ENCODE measurements around the gene TUBAL3.
"Not testable (repeated sequence)": the region's sequence is repeated elsewhere in the genome, so short reads cannot be mapped to it uniquely, and the experiment has no call there.

Gene TUBAL3

GRCh38 chr10:5379202-5379601, 25.4 kb downstream of the TUBAL3 start:
- WGBS, 2 experiments (ENCODE audit: insufficient coverage in 2 of 2), result 82 to 85% methylated on average over 3 to 5 of the region's 5 CpGs
- H3K36me3 ChIP-seq (ENCODE audit: control insufficient read depth, insufficient read depth, low read length); H3K9me3 ChIP-seq (ENCODE audit: control insufficient read depth, low read length); H3K27ac ChIP-seq (ENCODE audit: low read depth, low read length, severe bottlenecking); H3K4me1 ChIP-seq (ENCODE audit: control insufficient read depth, insufficient read depth, low read length, poor library complexity, severe bottlenecking); H3K4me3 ChIP-seq (ENCODE audit: extremely low read depth, insufficient read depth, low read length, poor library complexity, severe bottlenecking): not testable (repeated sequence)

GRCh38 chr10:5376450-5376849, 28.2 kb downstream of the TUBAL3 start:
- Histone ChIP-seq H3K27ac (ENCODE audit: low read depth, low read length, severe bottlenecking) (no peak overlapping the region), H3K4me1 (ENCODE audit: control insufficient read depth, insufficient read depth, low read length, poor library complexity, severe bottlenecking) (no peaks in the 10 kb centered on the region), H3K4me3 (ENCODE audit: extremely low read depth, insufficient read depth, low read length, poor library complexity, severe bottlenecking) (no peak overlapping the region), H3K36me3 (ENCODE audit: control insufficient read depth, insufficient read depth, low read length) (no peaks in the 10 kb centered on the region), H3K9me3 (ENCODE audit: control insufficient read depth, low read length) (peaks cover 6% of the 10 kb centered on the region)
- WGBS, 2 experiments (ENCODE audit: insufficient coverage in 2 of 2), result 70 to 73% methylated on average over 3 of the region's 4 CpGs

- Histone ChIP-seq H3K4me3 (ENCODE audit: extremely low read depth, insufficient read depth, low read length, poor library complexity, severe bottlenecking) (no peak overlapping the region), H3K9me3 (ENCODE audit: control insufficient read depth, low read length) (peaks cover 10% of the 10 kb centered on the region), H3K27ac (ENCODE audit: low read depth, low read length, severe bottlenecking) (no peak overlapping the region), H3K4me1 (ENCODE audit: control insufficient read depth, insufficient read depth, low read length, poor library complexity, severe bottlenecking) (no peaks in the 10 kb centered on the region), H3K36me3 (ENCODE audit: control insufficient read depth, insufficient read depth, low read length) (no peaks in the 10 kb centered on the region)
- 83 to 94% methylated on average over 8 to 11 of the region's 22 CpGs for WGBS, 2 experiments (ENCODE audit: insufficient coverage in 2 of 2)
These were observed 30.6 kb downstream of the TUBAL3 start for GRCh38 chr10:5373891-5374611.

- no peaks in the 10 kb centered on the region for H3K36me3 ChIP-seq (ENCODE audit: control insufficient read depth, insufficient read depth, low read length)
- H3K4me3 ChIP-seq (ENCODE audit: extremely low read depth, insufficient read depth, low read length, poor library complexity, severe bottlenecking), result no peak overlapping the region
- H3K27ac ChIP-seq (ENCODE audit: low read depth, low read length, severe bottlenecking), result no peak overlapping the region
- H3K4me1 ChIP-seq (ENCODE audit: control insufficient read depth, insufficient read depth, low read length, poor library complexity, severe bottlenecking), result no peaks in the 10 kb centered on the region
- WGBS, 2 experiments (ENCODE audit: insufficient coverage in 2 of 2), result 76 to 91% methylated on average over 2 to 3 of the region's 4 CpGs
- peaks cover 10% of the 10 kb centered on the region for H3K9me3 ChIP-seq (ENCODE audit: control insufficient read depth, low read length)
These were observed 31.3 kb downstream of the TUBAL3 start for GRCh38 chr10:5373307-5373706.

- Histone ChIP-seq H3K4me1 (ENCODE audit: control insufficient read depth, insufficient read depth, low read length, poor library complexity, severe bottlenecking) (no peaks in the 10 kb centered on the region), H3K36me3 (ENCODE audit: control insufficient read depth, insufficient read depth, low read length) (no peaks in the 10 kb centered on the region), H3K27ac (ENCODE audit: low read depth, low read length, severe bottlenecking) (no peak overlapping the region), H3K4me3 (ENCODE audit: extremely low read depth, insufficient read depth, low read length, poor library complexity, severe bottlenecking) (no peak overlapping the region), H3K9me3 (ENCODE audit: control insufficient read depth, low read length) (peaks cover 10% of the 10 kb centered on the region)
- 89 to 90% methylated on average over 21 to 28 of the region's 28 CpGs for WGBS, 2 experiments (ENCODE audit: insufficient coverage in 2 of 2)
These were observed 33.9 kb downstream of the TUBAL3 start for GRCh38 chr10:5370493-5371352.

- WGBS, 2 experiments (ENCODE audit: insufficient coverage in 2 of 2), result 92 to 94% methylated on average over 9 to 15 of the region's 16 CpGs
- Histone ChIP-seq H3K4me3 (ENCODE audit: extremely low read depth, insufficient read depth, low read length, poor library complexity, severe bottlenecking) (no peak overlapping the region), H3K4me1 (ENCODE audit: control insufficient read depth, insufficient read depth, low read length, poor library complexity, severe bottlenecking) (no peaks in the 10 kb centered on the region), H3K36me3 (ENCODE audit: control insufficient read depth, insufficient read depth, low read length) (no peaks in the 10 kb centered on the region), H3K27ac (ENCODE audit: low read depth, low read length, severe bottlenecking) (no peak overlapping the region), H3K9me3 (ENCODE audit: control insufficient read depth, low read length) (peaks cover 10% of the 10 kb centered on the region)
These were observed 35.1 kb downstream of the TUBAL3 start for GRCh38 chr10:5369362-5370158.

GRCh38 chr10:5365928-5366327, 38.7 kb downstream of the TUBAL3 start:
- Histone ChIP-seq H3K9me3 (ENCODE audit: control insufficient read depth, low read length) (no peaks in the 10 kb centered on the region), H3K4me1 (ENCODE audit: control insufficient read depth, insufficient read depth, low read length, poor library complexity, severe bottlenecking) (no peaks in the 10 kb centered on the region), H3K27ac (ENCODE audit: low read depth, low read length, severe bottlenecking) (no peak overlapping the region), H3K4me3 (ENCODE audit: extremely low read depth, insufficient read depth, low read length, poor library complexity, severe bottlenecking) (no peak overlapping the region), H3K36me3 (ENCODE audit: control insufficient read depth, insufficient read depth, low read length) (no peaks in the 10 kb centered on the region)
- 43 to 70% methylated on average over 3 to 4 of the region's 5 CpGs for WGBS, 2 experiments (ENCODE audit: insufficient coverage in 2 of 2)

GRCh38 chr10:5364890-5365338, 39.7 kb downstream of the TUBAL3 start, which contains the start of gene UCN3:
UCN3 (plus strand) TSS chr10:5364966; CDS start chr10:5373721, 8,755 bp downstream.
- no peaks in the 10 kb centered on the region for H3K36me3 ChIP-seq (ENCODE audit: control insufficient read depth, insufficient read depth, low read length)
- 86 to 93% methylated on average over 9 to 21 of the region's 21 CpGs for WGBS, 2 experiments (ENCODE audit: insufficient coverage in 2 of 2)
- H3K4me1 ChIP-seq (ENCODE audit: control insufficient read depth, insufficient read depth, low read length, poor library complexity, severe bottlenecking), result no peaks in the 10 kb centered on the region
- no peak within 1 kb of the TSS for H3K27ac ChIP-seq (ENCODE audit: low read depth, low read length, severe bottlenecking)
- no peak within 1 kb of the TSS for H3K4me3 ChIP-seq (ENCODE audit: extremely low read depth, insufficient read depth, low read length, poor library complexity, severe bottlenecking)
- no peaks in the 10 kb centered on the region for H3K9me3 ChIP-seq (ENCODE audit: control insufficient read depth, low read length)

- no peaks in the 10 kb centered on the region for H3K4me1 ChIP-seq (ENCODE audit: control insufficient read depth, insufficient read depth, low read length, poor library complexity, severe bottlenecking)
- no peak overlapping the region for H3K4me3 ChIP-seq (ENCODE audit: extremely low read depth, insufficient read depth, low read length, poor library complexity, severe bottlenecking)
- no peaks in the 10 kb centered on the region for H3K36me3 ChIP-seq (ENCODE audit: control insufficient read depth, insufficient read depth, low read length)
- H3K27ac ChIP-seq (ENCODE audit: low read depth, low read length, severe bottlenecking), result no peak overlapping the region
- H3K9me3 ChIP-seq (ENCODE audit: control insufficient read depth, low read length), result no peaks in the 10 kb centered on the region
- 93 to 94% methylated on average over 7 to 10 of the region's 11 CpGs for WGBS, 2 experiments (ENCODE audit: insufficient coverage in 2 of 2)
These were observed 40.3 kb downstream of the TUBAL3 start for GRCh38 chr10:5364374-5364773.

GRCh38 chr10:5362873-5363272, 41.8 kb downstream of the TUBAL3 start:
- H3K36me3 ChIP-seq (ENCODE audit: control insufficient read depth, insufficient read depth, low read length), result no peaks in the 10 kb centered on the region
- no peak overlapping the region for H3K27ac ChIP-seq (ENCODE audit: low read depth, low read length, severe bottlenecking)

More at GRCh38 chr10:5362873-5363272, 41.8 kb downstream of the TUBAL3 start:
- H3K9me3 ChIP-seq (ENCODE audit: control insufficient read depth, low read length), result no peaks in the 10 kb centered on the region
- no peaks in the 10 kb centered on the region for H3K4me1 ChIP-seq (ENCODE audit: control insufficient read depth, insufficient read depth, low read length, poor library complexity, severe bottlenecking)
- H3K4me3 ChIP-seq (ENCODE audit: extremely low read depth, insufficient read depth, low read length, poor library complexity, severe bottlenecking), result no peak overlapping the region

Data from mesodermal cell (in vitro differentiated cells).